Fibroblast of pulmonary artery (primary cell): ENCODE results near the gene TSGA10.

Experiments
- DNase-seq: peaks from one replicate; pipeline ENCODE4 v3.0.0-alpha.2; 2010; ENCODE audit warnings: low read depth
- H3K4me3 ChIP-seq: replicated peaks from 2 replicates; pipeline ENCODE4 v1.5.1; 2011; ENCODE audit warnings: low read depth, mild to moderate bottlenecking, control low read depth, low read length, moderate library complexity
- CTCF ChIP-seq: IDR thresholded peaks from 2 replicates; pipeline ENCODE4 v1.5.1; 2011; ENCODE audit warnings: mild to moderate bottlenecking, control low read depth, low read length, inconsistent platforms; ENCODE audit errors: missing control alignments

Gene TSGA10

GRCh38 chr2:98947554-98947953, 207.2 kb downstream of the TSGA10 start:
- H3K4me3 ChIP-seq = no peak overlapping the region
- DNase-seq = no peak

More at GRCh38 chr2:98947554-98947953, 207.2 kb downstream of the TSGA10 start:
- no peak for TF ChIP-seq CTCF
